Common myeloid progenitor, CD34-positive (primary cell): ENCODE measurements around the gene NOD2.

Experiments
- CTCF ChIA-PET: fragments of 350-600 bp; sonication (Branson Sonifier 250); formaldehyde crosslinking; loops from one replicate; lab custom pipeline; 2021; ENCODE audit warnings: antibody characterized with exemption; lab: Charles Lee
- POLR2A ChIA-PET: fragments of 350-600 bp; sonication (Branson Sonifier 250); formaldehyde crosslinking; loops from one replicate; lab custom pipeline; 2021; ENCODE audit warnings: antibody characterized with exemption; lab: Charles Lee
- DNase-seq, 3 donors: peaks; one replicate each; pipeline versions ENCODE4 v3.0.0 to v3.0.0-alpha.2; 2013
- H3K27ac ChIP-seq, 2 experiments: 1 replicate in 1 of 2; 2 replicates in 1 of 2; pipeline ENCODE4 v1.7.0; 2013; ENCODE audit warnings: inconsistent platforms in 2 of 2, low read length in 2 of 2, mild to moderate bottlenecking in 2 of 2, low read depth in 1 of 2, moderate library complexity in 1 of 2; ENCODE audit not compliant: severe bottlenecking in 2 of 2, insufficient read depth in 1 of 2, poor library complexity in 1 of 2
- H3K27me3 ChIP-seq, 5 experiments: replicated peaks in 2 of 5; 1 replicate in 3 of 5; 2 replicates in 2 of 5; pipeline versions ENCODE4 v1.6.1 to v1.7.0; 2013; ENCODE audit warnings: low read length in 4 of 5, mild to moderate bottlenecking in 2 of 5, moderate library complexity in 2 of 5, inconsistent platforms in 1 of 5; ENCODE audit not compliant: insufficient read depth in 5 of 5, control insufficient read depth in 4 of 5
- H3K36me3 ChIP-seq, 4 experiments: 1 replicate in 2 of 4; 2 replicates in 2 of 4; pipeline versions ENCODE4 v1.6.1 to v1.7.0; 2013; ENCODE audit warnings: low read length in 3 of 4, control low read depth in 1 of 4, mild to moderate bottlenecking in 1 of 4; ENCODE audit not compliant: control insufficient read depth in 4 of 4, insufficient read depth in 4 of 4
- H3K4me1 ChIP-seq, 4 experiments: 1 replicate in 3 of 4; 2 replicates in 1 of 4; pipeline versions ENCODE4 v1.6.1 to v1.7.1; 2013; ENCODE audit warnings: low read length in 3 of 4, mild to moderate bottlenecking in 3 of 4, control low read depth in 1 of 4, inconsistent platforms in 1 of 4, moderate library complexity in 1 of 4; ENCODE audit not compliant: control insufficient read depth in 4 of 4, insufficient read depth in 4 of 4; ENCODE audit errors: control extremely low read depth in 1 of 4
- H3K4me3 ChIP-seq, 7 experiments: 1 replicate in 4 of 7; 2 replicates in 3 of 7; pipeline versions ENCODE4 v1.5.1 to v1.7.0; 2013; ENCODE audit warnings: mild to moderate bottlenecking in 7 of 7, low read length in 6 of 7, moderate library complexity in 6 of 7, inconsistent platforms in 2 of 7, low read depth in 2 of 7, control low read depth in 1 of 7; ENCODE audit not compliant: insufficient read depth in 4 of 7, control insufficient read depth in 1 of 7; ENCODE audit errors: extremely low read depth in 1 of 7
- H3K9me3 ChIP-seq, 5 experiments: 1 replicate in 4 of 5; 2 replicates in 1 of 5; pipeline versions ENCODE4 v1.6.1 to v1.7.1; 2013; ENCODE audit warnings: low read length in 4 of 5, mild to moderate bottlenecking in 2 of 5, inconsistent platforms in 1 of 5, low read depth in 1 of 5, moderate library complexity in 1 of 5; ENCODE audit not compliant: control insufficient read depth in 4 of 5, insufficient read depth in 2 of 5; ENCODE audit errors: control extremely low read depth in 1 of 5
- WGBS: methylation state at CpG from one replicate; pipeline ENCODE4 v1.1.5; 2013; ENCODE audit not compliant: insufficient coverage; 5-methylcytosine and 5-hydroxymethylcytosine counted together

The NOD2 gene

DNA sequence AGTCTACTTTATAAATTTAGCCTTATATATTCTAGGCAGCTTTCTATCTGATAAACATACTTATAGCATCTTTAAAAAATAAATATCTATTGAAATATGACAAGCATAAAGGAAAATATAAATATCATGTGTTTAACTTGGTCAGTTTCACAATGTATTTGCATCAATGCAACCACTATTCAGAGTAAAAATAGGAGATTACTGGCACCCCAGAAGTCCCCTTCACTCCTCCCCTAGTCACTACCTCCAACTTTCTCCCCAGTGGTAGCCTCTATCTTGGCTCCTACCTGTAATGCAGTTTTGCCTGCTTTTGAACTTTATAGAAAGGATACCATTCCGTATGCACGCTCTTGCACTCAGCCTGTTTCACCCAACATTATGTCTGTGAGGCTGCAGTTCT, 3.2 kb upstream of the NOD2 start:
- ChIA-PET CTCF (interaction anchor here (1.3 to 2.3 kb wide), 4 partner anchors 17 to 30 kb away, joined by 3 to 6 read pairs (median 6); no protein-coding TSS in a partner anchor), POLR2A (no interaction called here)
- no peak for DNase-seq
- H3K9me3 ChIP-seq, result no peaks in the 10 kb centered on the region
- no CpG with 5 or more reads among the region's 2 CpGs for WGBS
- no peak overlapping the region for H3K4me3 ChIP-seq
- H3K4me1 ChIP-seq, result peaks cover 3 to 28% (median 18%) of the 10 kb centered on the region in 4 experiments
- H3K27ac ChIP-seq, result no peak overlapping the region
- H3K27me3 ChIP-seq, result no peaks in the 10 kb centered on the region
- no peaks in the 10 kb centered on the region for H3K36me3 ChIP-seq

DNA sequence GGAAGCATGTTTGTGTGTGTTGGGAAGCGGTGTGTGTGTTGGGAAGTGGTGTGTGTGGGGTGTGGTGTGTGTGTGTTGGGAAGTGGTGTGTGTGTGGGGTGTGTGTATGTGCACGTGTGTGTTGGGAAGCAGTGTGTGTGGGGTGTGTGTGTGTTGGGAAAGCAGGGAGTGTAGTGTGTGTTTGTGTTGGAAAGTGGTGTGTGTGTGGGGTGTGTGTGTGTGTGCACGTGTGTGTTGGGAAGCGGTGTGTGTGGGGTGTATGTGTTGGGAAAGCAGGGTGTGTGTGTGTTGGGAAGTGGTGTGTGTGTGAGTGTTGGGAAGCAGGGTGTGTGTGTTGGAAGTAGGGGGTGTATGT, 785 bp upstream of the NOD2 start:
- ChIA-PET POLR2A (no interaction called here), CTCF (no interaction called here)
- no peak overlapping the region for H3K27ac ChIP-seq
- H3K4me1 ChIP-seq, result peaks cover 2 to 43% (median 34%) of the 10 kb centered on the region in 4 experiments
- peak overlapping the region in 2 of 7 experiments; percentile 68 to 76 for H3K4me3 ChIP-seq
- DNase-seq, result no peak
- 96% methylated on average over 3 of the region's 4 CpGs for WGBS
- H3K27me3 ChIP-seq, result no peaks in the 10 kb centered on the region
- no peaks in the 10 kb centered on the region for H3K9me3 ChIP-seq
- no peaks in the 10 kb centered on the region for H3K36me3 ChIP-seq

DNA sequence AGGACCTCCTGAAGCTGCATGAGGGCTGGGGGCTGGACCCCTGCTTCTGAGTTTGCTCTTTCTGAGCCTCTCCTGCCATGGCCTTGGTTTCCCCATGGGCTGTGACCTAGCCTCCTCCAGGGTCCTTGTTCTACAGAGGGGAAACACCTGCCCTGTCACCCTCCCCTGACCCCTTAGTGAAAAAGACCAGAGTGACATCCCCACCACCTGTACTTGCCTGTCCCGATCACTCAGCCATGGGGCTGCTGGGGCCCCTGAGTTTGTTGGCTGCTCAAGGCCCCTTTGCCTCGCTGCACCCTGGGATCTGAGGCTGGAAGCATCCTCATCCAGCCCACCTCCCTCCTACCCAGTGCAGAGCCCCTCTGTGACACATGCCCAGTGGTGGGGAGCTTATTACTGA, 800 bp downstream of the NOD2 start:
- no peak for DNase-seq
- H3K4me3 ChIP-seq, result peak overlapping the region in 2 of 7 experiments; percentile 68 to 76
- CTCF ChIA-PET, result interaction anchor here (0.7 to 4.3 kb wide), 6 partner anchors 15 to 141 kb away, joined by 3 to 17 read pairs (median 4); no protein-coding TSS in a partner anchor
- no peaks in the 10 kb centered on the region for H3K9me3 ChIP-seq
- POLR2A ChIA-PET, result no interaction called here
- no peak overlapping the region for H3K27ac ChIP-seq
- no peaks in the 10 kb centered on the region for H3K36me3 ChIP-seq
- 60% methylated on average over 1 of the region's 2 CpGs for WGBS
- H3K4me1 ChIP-seq, result peaks cover 2 to 52% (median 42%) of the 10 kb centered on the region in 4 experiments
- no peaks in the 10 kb centered on the region for H3K27me3 ChIP-seq

DNA sequence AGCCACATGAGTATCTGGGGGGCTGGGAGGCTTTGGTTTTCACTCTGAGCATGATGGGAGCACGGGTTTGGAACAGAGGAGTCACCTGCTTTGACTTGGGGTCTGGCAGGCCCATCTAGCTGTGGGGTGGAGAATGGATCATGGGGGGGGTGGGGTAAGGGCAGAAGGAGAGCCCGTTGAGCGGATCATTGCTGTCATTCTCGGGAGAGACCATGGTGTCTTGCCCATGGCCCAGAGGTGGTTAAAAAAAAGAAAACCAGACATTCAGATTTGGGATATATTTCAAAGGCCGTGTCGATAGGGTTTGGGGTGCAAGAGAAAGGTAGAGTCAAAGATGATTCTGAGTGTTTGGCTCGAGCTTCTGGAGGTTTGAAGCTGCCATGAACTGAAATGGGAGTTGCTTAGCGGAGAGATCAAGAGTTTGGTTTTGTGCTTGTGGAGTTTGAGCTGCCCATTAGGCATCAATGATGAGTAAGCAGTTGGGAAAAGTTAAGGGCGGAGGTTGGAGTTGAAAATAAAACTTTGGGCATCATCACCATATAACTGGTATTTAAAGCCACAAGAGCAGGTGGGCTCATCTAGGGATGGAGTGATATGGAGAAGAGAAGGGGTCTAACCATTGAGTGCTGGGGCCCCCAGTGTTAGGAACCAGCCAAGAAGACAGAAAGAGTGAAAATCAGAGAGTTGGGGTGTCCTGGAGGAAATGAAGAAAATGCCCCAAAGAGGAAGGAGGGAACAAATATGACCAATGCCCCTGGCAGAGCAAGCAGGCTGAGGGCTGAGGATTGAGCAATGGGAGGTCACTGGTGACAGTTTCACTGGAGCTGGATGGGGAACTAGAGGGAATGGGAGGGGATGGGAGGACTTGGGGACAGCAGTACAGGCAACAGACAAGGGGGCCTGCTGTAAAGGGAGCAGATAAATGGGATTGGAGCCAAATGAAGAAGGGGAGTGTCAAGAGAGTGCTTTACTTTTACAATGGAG, 1.9 kb downstream of the NOD2 start:
- peak in 2 of 3 donors; percentile 31 to 38 for DNase-seq
- 98% methylated on average over 8 of the region's 9 CpGs for WGBS
- H3K4me1 ChIP-seq, result peaks cover 2 to 54% (median 43%) of the 10 kb centered on the region in 4 experiments
- ChIA-PET POLR2A (no interaction called here), CTCF (interaction anchor here (1.0 to 4.3 kb wide), 8 partner anchors 10 to 51 kb away, joined by 3 to 17 read pairs (median 8); no protein-coding TSS in a partner anchor)
- no peaks in the 10 kb centered on the region for H3K36me3 ChIP-seq
- H3K4me3 ChIP-seq, result no peak overlapping the region
- H3K9me3 ChIP-seq, result no peaks in the 10 kb centered on the region
- no peaks in the 10 kb centered on the region for H3K27me3 ChIP-seq
- H3K27ac ChIP-seq, result no peak overlapping the region

DNA sequence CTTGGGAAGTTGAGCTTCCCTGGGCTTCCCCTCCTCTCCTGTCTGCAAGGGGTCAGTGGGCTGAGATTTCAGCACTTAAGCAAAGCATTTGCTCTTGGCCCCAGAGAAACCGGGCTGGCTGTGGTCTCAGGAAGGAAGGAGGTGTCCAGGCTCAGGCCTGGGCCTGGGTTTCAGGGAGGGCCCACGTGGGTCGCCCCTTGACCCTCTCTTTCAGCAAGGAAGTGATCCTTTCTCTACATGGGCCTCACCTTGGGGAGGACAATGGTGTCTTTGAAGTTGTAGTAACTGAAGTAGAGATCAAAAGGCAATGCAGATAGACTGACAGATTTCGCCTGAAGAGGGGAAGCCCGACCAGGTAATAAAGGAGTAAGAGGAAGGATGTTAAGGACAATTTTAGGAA, 2.7 kb downstream of the NOD2 start:
- Histone ChIP-seq H3K36me3 (no peaks in the 10 kb centered on the region), H3K9me3 (no peaks in the 10 kb centered on the region), H3K27ac (no peak overlapping the region), H3K4me1 (peaks cover 2 to 54% (median 43%) of the 10 kb centered on the region in 4 experiments), H3K27me3 (no peaks in the 10 kb centered on the region), H3K4me3 (no peak overlapping the region)
- no peak for DNase-seq
- WGBS, result 57% methylated on average over 1 of the region's 5 CpGs
- CTCF ChIA-PET, result interaction anchor here (1.0 to 4.3 kb wide), 5 partner anchors 11 to 111 kb away, joined by 3 to 17 read pairs (median 9); no protein-coding TSS in a partner anchor
- POLR2A ChIA-PET, result interaction anchor here (0.9 to 1.1 kb wide), 2 partner anchors 12 to 13 kb away, joined by 3 read pairs; no protein-coding TSS in a partner anchor

DNA sequence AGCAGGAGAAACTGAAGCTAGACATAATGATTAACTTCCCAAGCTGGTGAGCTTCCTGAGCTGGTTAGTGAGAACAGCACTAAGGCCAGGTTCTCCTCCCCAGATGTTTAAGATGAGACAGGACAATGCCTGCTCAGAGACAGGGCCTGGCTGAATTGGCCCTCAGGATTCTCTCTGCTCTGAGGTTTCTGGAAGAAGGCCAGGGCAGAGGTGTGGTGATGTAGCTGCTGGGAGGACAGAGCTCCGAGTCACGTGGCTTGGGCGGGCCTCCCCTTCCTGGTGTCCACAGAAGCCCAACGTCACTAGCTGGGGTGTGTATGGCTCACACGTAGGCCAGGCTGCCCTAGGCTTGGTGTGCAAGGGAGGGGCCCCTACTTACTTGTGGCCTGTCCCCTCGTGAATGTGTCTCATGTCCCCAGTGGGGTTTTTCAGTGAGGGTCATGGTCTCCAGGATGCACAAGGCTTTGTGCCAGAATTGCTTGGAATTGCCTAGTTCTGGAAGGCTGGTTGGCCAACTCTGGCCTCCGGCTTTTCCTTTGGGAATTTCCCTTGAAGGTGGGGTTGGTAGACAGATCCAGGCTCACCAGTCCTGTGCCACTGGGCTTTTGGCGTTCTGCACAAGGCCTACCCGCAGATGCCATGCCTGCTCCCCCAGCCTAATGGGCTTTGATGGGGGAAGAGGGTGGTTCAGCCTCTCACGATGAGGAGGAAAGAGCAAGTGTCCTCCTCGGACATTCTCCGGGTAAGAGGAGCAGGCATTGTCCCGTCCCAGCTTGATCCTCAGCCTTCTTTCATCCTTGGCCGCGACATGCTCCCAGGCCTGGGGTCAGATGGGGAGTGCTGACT, 3.4 kb downstream of the NOD2 start:
- WGBS, result 72% methylated on average over 12 of the region's 15 CpGs
- Histone ChIP-seq H3K36me3 (no peaks in the 10 kb centered on the region), H3K27me3 (no peaks in the 10 kb centered on the region), H3K9me3 (no peaks in the 10 kb centered on the region), H3K4me1 (peaks cover 2 to 54% (median 43%) of the 10 kb centered on the region in 4 experiments), H3K27ac (peak overlapping the region in 1 of 2 experiments; percentile 39), H3K4me3 (no peak overlapping the region)
- DNase-seq, result peak in 2 of 3 donors; percentile 64 to 70
- ChIA-PET CTCF (interaction anchor here (1.0 to 4.3 kb wide), 6 partner anchors 11 to 110 kb away, joined by 3 to 17 read pairs (median 8); no protein-coding TSS in a partner anchor), POLR2A (interaction anchor here (0.9 to 1.1 kb wide), 2 partner anchors 12 to 13 kb away, joined by 3 read pairs; no protein-coding TSS in a partner anchor)
